ENCODE results near the gene EIF4G3.
A peak's percentile ranks its signal among the peaks of the same experiment; 100 is the strongest.
"Not testable (repeated sequence)": the region's sequence is repeated elsewhere in the genome, so short reads cannot be mapped to it uniquely, and the experiment has no call there.

Gene EIF4G3

DNA sequence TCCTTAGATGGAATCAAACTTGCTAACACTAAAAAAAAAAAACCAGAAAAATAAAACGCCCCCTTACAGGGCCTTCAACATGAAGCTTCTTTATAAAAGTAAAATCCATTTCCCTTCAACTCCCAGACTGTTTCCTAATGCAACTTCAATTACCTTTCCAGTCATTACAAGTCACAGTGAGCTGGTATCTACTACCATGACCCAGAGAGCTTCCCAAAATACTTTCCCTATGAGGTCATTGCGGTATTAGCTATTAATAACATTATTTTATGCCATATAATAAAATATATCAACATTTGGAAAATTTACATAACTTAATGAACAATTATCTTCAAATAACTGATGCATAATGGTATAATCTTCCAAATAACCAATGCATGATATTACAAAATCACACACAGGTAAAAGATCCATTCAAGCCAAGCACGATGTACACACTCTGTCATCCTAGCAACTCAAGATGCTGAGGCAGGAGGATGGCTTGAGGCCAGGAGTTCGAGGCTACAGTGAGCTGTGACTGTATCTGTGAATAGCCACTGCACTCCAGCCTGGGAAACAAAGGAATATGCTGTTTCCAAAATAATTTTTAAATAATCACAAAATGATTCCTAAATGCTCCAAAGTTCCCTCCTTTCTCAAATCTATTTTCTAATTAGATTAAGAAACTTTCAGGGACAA lies 24.1 kb downstream of the EIF4G3 start:
- no peak for DNase-seq

DNA sequence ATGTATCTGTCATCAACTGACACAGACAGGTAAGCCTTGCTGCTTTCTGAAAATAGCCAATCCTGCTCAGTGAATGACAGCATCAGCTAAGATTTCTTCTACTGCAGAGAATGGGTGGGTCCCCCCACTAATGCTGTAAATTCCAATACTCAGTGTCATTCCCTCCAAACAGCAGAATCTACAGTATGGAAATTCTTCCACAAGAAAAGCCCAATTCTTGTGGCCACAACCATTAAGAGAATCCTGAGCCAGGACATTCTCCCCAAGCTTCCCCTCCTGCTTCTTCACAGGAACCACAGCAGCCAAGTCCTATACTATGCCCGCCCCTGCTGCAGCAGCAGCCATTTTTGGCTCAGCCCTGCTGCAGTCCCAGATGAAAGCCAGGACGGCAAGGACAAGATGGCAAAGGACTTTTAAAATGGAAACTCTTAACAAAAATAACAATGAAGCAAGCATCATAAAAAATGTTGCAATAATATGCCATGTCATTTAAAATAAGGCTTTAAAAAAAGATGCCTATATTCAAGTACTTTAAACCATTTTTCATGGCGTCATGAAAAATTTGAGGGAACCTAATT lies 26.8 kb downstream of the EIF4G3 start:
- no peak for DNase-seq

DNA sequence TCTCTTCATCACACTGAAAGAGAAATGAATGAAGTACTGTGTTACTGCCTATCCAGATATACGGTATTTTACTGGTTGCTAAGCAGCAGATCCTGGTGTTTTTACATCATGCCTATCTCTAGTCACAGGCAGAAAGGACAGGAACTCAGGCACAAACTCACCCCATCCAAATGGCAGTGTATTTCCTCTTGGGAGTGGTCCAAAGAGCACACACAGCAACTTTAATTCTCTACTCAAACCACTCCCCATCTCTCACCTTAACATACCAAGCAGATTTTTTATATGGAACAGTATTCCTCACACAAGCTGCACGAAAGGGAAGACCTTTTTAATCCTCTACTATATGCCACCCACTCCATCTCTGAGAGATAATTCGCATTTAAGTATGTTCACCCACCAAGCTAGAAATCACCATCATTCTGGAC lies 27.3 kb downstream of the EIF4G3 start:
- DNase-seq: no peak

DNA sequence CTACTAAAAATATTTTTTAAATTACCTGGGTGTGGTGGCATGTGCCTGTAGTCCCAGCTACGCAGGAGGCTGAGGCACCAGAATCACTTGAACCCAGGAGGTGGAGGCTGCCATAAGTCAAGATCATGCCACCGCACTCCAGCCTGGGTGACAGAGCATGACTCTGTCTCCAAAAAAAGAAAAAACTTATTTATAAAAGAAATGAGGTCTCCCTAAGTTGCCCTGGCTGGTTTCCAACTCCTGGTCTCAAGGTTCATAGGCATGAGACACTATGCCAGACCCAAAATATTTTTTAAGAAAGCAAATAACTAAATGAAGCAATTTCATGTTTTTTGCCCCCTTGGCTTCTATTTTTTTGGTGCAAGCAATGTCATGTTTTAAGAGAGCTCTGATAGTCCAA lies 32.9 kb downstream of the EIF4G3 start:
- no peak for DNase-seq

DNA sequence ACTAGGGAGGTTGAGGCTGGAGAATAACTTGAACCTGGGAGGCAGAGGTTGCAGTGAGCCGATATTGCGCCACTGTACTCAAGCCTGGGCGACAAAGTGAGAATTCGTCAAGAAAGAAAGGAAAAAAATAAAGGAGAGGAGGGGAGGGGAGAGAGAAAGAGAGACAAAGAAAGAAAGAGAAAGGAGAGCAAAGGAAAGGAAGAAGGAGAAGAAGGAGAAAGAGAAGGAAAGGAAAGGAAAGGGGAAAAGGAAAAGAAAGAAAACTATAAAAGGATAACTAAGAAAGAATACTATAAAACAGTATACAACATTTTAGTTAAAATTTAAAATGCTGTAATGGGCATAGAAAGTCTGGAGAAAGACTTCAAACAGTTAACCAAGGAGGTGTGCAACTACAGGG lies 33.6 kb downstream of the EIF4G3 start:
- no peak for DNase-seq

DNA sequence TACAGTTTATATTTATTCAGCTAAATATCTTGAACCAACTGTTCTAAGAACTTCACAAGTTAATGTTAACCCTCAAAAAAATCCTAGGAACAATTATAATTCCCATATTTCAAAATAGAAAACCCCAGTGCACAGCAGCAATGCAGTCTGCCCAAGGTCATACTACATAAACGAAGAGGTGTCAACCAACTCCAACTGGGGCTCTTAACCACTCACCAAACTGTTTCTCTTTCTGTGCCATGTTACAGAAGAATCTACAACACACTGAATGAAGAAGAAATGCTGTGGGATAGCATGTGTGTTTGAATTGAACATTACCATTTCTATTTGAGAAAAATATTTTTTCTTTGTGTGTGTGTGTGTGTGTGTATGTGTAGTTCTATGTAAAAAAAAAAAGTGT lies 35.7 kb downstream of the EIF4G3 start:
- DNase-seq: no peak

DNA sequence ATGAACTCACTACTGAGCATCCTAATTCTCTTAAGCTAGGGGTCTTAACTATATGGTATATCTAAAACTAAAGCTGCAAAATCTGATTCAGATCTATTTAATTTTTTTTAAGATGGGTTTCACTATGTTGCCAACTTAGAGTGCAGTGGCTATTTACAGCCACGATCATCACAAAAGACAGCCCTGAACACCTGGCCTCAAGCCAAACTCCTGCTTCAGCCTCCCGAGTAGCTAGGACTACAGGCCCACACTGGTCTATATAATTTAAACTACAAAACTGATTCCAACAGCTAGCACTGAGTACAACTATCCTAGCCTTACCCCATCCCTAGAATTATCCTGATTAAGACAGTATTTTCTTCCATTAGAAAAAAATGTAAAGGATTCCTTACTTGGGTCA lies 37.1 kb downstream of the EIF4G3 start:
- peak; percentile 5 to 9 for DNase-seq

DNA sequence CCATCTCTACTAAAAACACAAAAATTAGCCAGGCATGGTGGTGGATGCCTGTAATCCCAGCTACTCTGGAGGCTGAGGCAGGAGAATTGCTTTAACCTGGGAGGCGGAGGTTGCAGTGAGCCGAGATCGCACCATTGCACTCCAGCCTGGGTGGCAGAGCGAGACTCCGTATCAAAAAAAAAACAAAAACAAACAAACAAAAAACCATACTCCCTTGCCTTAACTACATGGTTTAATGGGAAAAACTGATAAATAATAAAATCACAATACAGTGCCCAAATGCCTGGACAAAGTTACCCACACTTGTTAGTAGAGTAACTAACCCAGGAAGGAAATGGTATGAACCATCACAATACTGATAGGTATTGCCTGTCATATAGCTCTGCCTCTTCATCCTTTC lies 40.4 kb downstream of the EIF4G3 start:
- DNase-seq: not testable (repeated sequence)

DNA sequence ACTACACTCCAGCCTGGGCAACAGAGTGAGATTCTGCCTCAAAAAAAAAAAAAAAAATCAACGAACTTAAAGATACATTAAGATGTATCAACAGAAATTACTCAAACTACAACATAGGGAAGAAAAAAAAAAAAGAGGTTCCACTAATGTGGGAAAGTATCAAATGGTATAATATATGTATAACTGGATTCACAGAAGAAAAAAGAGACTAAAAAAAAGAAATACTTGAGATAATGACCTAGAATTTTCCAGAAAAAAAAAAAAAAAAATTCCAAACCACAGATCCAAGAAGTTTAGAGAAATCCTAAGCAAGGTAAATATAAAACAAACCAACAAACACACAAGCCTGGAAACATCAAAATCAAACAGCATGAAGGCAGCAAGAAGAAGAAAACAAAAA lies 45.5 kb downstream of the EIF4G3 start:
- no peak for DNase-seq

DNA sequence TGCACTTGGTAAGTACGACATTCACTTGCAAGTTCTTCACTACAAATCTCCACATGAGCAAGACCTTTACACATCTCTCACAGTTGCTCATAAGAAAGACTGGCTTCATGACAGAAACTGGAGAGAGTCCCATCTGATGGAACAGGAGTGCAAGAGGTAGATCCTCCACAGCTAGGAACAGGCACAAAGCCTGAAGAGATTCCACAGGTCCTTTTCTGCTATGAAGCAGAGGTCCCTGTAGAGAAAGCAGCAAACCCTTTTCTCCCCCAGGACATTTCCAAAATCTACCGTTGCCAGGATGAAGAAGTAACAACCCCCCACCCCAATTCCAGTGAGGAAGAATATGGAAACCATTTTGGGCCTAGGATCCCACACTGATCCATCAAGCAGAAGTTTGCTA lies 47.3 kb downstream of the EIF4G3 start:
- no peak for DNase-seq

DNA sequence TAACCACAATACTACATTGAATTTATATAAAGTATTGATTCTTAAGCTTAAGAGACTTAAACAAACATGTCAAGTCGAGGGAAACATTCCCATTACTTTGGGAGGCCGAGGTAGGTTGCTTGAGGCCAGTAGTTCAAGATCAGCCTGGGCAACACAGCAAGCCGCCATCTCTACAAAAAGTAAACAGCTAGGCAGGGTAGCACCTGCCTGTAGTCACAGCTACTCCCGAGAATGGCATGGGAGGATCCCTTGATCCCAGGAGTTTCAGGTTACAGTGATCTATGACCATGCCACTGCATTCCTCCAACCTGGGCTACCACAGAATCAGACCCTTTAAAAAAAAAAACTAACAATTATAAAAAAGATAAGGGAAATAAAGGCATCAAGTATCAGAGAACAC lies 50.4 kb downstream of the EIF4G3 start:
- DNase-seq: peak; percentile 41 to 44

DNA sequence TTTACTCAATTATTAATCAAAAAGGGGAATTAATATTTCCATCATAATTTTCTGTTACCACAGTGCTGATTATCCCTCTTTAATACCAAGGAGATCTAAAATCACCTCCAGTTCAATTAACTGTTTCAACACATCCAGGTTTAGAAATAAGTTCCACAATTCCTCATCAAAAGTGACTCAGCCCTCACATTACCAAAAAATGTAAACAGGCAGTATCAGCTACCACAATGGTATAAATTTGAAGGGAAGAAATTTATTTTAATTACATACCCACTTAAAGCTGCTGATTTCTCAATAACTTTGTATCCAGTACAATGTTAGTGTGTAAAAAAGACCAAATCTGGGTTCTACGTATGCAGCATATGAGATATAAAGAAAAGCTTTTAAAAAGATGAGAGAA lies 51.9 kb downstream of the EIF4G3 start:
- no peak for DNase-seq

DNA sequence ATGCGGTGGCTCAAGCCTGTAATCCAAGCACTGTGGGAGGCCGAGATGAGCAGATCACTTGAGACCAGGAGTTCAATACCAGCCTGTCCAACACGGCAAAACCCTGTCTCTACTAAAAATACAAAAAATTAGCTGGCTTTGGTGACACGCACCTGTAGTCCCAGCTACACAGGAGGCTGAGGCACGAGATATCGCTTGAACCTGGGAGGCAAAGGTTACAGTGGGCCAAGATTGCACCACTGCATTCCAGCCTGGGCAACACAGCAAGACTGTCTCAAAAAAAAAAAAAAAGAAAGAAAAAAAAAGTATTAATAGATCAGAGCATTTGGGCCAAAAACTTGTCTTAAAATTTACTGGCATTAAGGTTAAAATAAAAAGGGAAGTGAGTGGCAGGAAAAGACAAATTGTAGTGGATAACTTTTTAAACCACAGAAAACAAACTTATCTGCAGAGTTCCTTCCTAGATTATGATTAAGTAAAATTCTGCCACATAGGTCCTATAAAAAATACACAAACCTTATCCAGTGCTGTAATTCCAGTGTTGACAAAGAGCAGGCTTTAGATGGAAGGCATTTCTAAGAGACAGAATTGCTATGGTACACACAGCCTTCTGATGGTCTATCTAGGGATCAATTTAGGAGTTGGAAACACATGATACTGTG lies 53.3 kb downstream of the EIF4G3 start:
- no peak for DNase-seq

DNA sequence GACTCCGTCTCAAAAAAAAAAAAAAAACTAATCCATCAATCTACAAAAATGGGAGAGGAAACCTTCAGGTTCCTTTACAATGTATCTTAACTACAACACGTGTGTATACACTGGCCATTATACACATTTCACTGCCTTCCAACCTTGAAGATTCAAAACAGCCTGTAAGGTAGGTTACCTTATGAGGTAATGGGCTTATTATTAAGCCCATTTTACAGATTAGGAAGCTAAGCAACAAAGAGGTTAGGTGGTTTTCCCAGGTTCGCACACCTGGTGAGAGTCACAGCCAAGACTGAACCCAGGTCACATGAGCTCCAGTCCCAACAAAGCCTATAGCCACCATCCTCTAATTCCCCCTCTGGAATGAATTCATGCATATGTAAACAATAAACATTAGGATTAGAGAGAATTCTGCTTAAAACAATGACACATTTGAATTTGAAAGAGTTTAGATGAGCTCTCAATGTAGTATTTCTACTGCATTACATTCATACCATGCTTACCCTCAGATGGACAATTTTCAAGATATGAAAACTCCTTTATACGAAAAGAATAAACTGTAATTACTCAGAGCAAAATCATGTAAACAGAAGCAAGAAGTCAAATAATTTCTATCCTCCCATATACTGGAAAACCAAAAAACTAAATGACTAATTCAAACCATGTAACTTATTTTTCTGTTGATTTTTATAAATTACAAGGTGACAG lies 54.8 kb downstream of the EIF4G3 start:
- DNase-seq: no peak

DNA sequence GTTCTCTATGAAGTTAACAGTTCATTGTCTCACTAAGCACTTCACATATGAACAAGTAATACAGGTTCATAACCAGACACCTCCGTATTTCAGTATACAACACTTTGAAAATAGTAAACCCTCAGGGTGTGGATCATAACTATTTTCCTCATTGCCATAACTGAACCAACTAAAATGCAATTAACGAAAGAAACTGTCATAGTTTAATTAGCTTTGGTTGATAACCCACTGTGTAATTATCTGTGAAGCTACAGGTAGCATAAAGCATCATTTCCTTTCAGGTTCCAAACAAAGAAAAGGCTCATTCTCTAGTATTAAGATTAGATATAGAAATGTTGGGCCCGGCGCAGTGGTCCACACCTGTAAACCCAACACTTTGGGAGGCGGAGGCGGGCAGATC lies 58.5 kb downstream of the EIF4G3 start:
- no peak for DNase-seq

DNA sequence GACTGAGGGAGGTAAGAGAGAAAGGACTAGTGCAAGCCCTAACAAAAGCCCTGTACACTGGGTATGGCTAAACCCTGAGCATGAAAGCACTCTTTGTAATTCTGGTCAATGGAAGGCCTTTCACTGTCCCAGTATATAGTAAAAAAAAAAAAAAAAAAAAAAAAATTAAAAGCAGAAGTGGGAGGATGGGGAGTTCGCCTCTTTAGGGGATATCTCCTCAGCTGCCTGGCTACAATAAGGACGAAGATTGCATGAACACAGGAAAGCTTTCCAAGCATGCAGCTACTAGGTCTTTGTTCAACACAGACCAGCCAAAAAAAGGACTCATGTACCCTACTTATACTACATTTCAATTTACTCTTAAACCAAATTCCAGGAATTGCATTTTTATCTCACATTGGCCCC lies 59.1 kb downstream of the EIF4G3 start:
- DNase-seq: no peak

DNA sequence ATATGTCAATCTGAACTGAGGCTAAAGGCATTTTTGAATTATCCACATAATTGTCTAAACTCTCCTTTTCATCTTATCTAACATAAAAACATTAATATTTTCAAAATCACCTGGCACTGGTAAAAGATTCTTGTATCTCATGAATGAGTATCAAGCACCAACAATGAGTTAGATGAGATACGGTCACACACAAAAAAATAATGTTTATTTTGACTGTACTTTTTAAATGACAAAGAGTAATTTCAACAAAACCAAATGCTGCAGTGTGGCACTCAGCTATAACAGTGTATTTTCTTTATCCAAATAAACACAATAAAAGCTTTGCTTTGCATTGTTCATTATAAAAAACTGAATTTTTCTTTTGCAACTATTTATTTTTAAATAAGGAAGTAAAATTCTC lies 59.5 kb downstream of the EIF4G3 start:
- no peak for DNase-seq

DNA sequence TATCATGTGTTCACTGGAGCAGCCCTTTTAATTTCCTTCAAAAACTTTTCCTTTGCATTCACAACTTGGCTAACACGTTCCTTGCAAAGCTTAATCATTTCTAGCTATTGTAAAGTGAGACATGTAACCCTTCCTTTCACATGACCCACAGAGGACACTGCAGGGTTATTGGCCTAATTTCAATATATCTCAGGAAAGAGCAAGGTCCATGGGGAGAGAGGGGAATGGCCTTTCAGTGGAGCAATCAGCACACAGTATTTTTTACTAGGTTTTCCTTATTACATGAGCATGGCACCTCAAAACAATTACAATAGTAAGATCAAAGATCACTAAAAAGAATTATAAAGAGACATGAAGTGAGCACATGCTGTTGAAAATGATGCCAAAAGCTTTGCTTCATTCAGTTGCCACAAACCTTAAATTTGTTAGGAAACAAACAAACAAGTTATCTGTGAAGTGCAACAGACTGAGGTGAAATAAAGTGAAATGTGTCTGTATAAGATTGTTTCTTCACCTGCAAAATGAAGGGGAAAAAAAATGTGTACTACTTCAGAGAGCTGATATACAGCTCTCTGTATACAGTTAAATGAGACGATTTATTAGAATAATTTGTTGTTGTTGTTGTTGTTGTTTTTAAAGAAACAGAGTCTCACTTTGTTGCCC lies 61.5 kb downstream of the EIF4G3 start:
- no peak for DNase-seq

DNA sequence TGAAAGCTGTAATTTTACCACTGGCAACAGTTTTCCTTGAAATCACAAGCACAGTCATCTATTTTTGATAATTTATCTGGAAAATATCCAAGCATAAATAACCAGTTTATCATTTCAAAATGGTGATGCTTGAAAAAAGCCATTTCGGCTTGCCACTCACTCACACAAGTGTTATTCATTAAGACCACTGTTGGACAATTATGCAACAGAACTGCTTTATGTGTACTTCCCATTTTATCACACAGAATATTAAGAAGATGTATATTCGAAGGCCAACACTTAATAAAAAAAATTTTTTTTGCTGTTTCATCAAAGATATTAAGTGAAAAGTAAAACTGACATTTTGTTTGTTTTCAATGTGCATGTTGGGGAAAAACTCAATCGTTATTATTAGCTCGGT lies 62.3 kb downstream of the EIF4G3 start:
- no peak for DNase-seq

DNA sequence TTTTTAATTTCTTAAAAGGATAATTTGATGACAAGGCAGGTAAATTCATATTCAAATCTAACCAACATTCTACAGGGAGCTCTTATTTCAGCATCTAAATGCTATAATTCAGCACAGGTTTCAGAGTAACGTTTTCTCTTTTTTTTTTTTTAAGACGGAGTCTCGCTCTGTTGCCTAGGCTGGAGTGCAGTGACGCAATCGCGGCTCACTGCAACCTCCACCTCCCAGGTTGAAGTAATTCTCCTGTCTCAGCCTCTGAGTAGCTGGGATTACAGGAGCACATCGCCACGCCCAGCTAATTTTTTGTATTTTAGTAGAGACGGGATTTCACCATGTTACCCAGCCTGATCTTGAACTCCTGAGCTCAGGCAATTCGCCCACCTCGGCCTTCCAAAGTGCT lies 66.5 kb downstream of the EIF4G3 start:
- DNase-seq: no peak

DNA sequence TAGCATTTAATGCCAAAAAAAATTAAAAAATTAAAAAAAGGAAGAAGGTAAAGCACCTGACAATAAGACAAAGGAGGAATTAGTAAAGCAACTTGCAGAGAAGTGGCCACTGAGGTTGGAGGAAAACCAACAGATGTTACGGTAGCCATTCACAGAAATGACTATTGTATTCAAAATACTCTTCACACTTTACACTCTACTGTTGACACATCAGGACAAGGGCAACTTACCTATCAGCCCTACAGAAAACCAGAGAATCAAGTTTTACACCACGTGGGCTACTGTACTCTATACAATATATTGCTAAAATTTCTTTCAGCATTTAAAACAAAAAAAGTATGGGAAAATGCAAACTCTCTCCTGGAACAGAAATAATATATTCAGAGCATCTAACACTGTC lies 70.0 kb downstream of the EIF4G3 start:
- DNase-seq: no peak

DNA sequence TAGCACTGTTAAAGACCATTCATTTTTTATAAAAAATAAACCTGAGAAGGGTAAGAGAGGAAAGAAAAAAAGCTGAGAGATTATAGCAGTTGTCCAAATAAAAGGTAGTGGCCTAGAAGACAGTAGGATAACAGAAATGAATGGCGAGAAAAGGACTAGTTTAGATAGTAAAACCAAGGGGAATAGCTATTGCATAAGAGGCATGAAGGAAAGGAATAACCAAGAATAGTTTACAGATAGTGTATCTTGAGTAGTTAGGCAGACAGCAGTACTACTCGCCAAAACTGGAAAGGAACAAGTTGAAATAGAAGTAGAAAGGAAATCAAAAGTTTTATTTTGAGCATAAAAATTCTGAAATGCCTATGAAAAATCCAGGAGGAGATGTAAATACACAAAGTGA lies 70.5 kb downstream of the EIF4G3 start:
- no peak for DNase-seq

DNA sequence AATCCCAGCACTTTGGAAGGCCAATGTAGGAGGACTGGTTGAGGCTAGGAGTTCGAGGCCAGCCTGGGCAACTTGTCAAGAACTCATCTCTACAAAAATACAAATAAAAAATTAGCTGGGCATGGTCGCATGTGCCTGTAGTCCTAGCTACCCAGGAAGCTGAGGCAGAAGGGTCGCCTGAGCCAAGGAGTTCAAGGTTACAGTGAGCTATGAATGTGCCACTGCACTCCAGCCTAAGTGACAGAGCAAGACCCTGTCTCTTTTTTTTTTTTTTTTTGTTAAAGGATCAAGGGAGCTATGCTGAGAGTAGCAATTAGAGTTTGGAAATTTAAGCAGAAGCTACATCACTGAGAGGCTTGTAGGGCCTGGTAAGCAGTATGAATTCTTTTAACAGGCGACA lies 70.9 kb downstream of the EIF4G3 start:
- no peak for DNase-seq

DNA sequence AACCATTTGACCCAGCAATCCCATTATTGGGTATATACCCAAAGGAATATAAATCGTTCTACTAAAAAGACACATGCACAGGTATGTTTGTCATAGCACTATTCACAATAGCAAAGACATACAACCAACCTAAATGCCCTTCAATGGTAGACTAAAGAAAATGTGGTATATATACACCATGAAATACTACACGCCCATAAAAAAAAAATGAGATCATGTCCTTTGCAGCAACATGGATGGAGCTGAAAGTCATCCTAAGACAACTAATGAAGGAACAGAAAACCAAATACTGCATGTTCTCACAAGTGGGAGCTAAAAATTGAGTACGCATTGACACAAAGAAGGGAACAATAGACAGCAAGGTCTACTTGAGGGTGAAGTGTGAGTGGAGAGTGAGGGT lies 72.0 kb downstream of the EIF4G3 start:
- DNase-seq: no peak

Data from SHP77 (cell line).